GM21515 (cell line): Measurements from ENCODE around the gene SGSM2.

Experiments
- ATAC-seq: cut with Tn5 transposase; IDR thresholded peaks from one replicate; pipeline ENCODE4 v1.9.1; 2021; ENCODE audit not compliant: unreplicated experiment

SGSM2 gene

GRCh38 chr17:2384439-2385127 lies 47.3 kb downstream of the SGSM2 start:
- no peak for ATAC-seq

GRCh38 chr17:2385240-2386210 lies 48.2 kb downstream of the SGSM2 start:
- ATAC-seq, result no peak

GRCh38 chr17:2386400-2387085 lies 49.2 kb downstream of the SGSM2 start:
- no peak for ATAC-seq

- no peak for ATAC-seq
These were observed 50.1 kb downstream of the SGSM2 start for GRCh38 chr17:2387086-2388019.

GRCh38 chr17:2388020-2388682 lies 50.9 kb downstream of the SGSM2 start:
- no peak for ATAC-seq

GRCh38 chr17:2388683-2389055 lies 51.4 kb downstream of the SGSM2 start:
- ATAC-seq, result no peak

- no peak for ATAC-seq
These were observed 53.0 kb downstream of the SGSM2 start for GRCh38 chr17:2390199-2390836.

GRCh38 chr17:2391597-2392251 lies 54.4 kb downstream of the SGSM2 start:
- ATAC-seq, result no peak

- ATAC-seq, result peak; percentile 47
These were observed 55.2 kb downstream of the SGSM2 start for GRCh38 chr17:2392252-2393173.

- ATAC-seq, result peak; percentile 42
These were observed 56.1 kb downstream of the SGSM2 start for GRCh38 chr17:2393174-2393953.

GRCh38 chr17:2393954-2394749 lies 56.9 kb downstream of the SGSM2 start:
- ATAC-seq, result no peak

- ATAC-seq, result no peak
These were observed 57.5 kb downstream of the SGSM2 start for GRCh38 chr17:2394775-2395201.

GRCh38 chr17:2395258-2396181 lies 58.2 kb downstream of the SGSM2 start:
- no peak for ATAC-seq

- ATAC-seq, result no peak
These were observed 58.9 kb downstream of the SGSM2 start for GRCh38 chr17:2396192-2396567.

GRCh38 chr17:2396568-2397246 lies 59.4 kb downstream of the SGSM2 start:
- no peak for ATAC-seq
